DMS114 treated with DMSO at 0.1 percent for 48 hours (cell line): ENCODE data around the gene PLPPR5.
"Not testable (repeated sequence)": the region's sequence is repeated elsewhere in the genome, so short reads cannot be mapped to it uniquely, and the experiment has no call there.

Source experiments
- DNase-seq: peaks from one replicate; lab custom pipeline; 2025; ENCODE audit not compliant: unreplicated experiment; lab: John Stamatoyannopoulos, UW

Gene PLPPR5

DNA sequence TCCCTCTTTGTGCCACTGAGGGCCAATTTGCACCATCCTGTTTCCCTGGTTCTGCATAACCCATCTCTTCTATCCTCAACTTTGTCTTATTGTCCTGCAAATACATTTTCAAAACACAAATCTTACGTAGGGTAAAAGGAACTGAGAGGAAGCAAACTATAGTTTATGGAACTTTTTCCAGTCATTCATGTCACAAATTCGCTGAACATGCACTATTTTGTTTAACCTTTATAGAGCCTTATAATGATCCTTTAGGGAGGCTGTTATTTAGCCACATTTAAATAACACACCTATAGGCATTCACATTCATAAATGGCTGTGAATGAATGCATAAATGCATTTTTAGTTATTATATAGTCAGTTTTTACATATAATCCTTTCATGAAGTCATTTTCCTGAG is 85.0 kb downstream of the PLPPR5 start:
- no peak for DNase-seq

DNA sequence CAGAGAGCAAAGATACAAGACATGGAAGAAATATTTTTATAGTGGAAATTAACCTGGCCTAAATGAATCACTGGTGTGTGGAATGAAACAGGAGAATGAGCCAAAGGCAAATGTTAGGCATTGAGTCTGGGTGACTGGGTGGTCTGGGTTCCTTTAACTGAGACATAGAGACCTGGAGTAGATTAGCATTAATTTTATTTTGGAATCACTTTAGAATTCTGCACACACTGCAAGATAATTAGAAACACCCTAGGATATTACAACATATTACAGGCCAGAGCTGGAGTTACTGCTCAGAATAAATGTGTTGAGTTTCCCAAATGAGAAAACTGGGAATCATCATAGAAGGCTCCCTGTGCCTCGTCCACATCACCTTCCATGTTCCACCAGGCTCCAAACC is 85.5 kb downstream of the PLPPR5 start:
- DNase-seq: no peak

DNA sequence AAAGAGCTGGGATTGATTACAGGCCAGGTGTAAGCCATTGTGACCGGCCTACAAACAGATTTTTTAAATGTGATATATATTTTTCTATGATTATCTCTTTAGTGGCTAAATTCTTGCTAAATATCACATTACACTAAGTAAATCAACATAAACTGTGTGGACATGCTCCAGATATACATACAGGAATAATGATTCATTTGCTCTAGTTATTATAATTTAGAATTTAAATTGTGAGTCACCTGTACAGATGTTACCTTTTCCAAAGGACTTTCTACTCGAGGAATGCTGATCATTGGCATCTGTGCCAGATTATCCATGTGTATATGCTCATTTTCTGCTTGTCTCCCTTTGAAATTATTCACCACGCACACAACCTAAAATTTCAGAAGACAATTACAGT is 90.1 kb downstream of the PLPPR5 start:
- no peak for DNase-seq

DNA sequence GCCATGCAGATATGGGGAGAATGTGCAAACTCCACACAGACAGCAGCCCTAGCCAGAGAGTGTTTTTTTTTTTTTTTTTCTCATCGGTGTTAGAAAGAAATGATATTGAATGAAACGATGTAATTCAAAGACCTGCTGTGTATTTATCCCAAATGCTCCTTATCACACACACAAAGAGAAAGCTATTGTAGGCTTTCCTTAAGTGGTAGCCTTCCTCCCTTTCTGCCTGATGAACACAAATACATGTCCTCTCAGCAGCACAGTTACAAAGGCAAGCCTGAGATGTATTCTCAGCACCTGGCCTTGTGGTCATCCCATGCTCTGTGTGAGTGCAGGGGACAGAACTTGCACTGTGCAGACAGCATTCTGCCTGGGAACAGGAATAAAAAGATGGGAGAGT is 93.8 kb downstream of the PLPPR5 start:
- DNase-seq: no peak

DNA sequence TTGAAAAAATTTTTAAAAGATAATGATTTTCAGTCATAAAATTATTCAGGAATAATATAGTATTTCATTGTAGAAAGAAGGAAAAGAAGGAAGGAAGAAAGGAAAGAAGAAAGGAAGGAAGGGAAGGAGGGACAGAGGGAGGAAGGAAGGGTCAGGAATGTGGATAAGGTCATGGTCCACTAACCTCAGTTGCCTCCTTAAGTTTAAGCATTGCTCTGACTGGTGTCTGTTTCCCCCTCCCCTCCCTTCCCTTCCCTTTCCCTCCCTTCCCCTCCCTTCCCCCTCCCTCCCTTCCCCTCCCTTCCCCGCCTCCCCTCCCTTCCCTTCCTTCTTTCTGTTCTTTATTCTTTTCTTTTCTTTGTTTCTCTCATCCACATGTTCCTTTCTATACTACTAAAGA is 95.7 kb downstream of the PLPPR5 start:
- no peak for DNase-seq

DNA sequence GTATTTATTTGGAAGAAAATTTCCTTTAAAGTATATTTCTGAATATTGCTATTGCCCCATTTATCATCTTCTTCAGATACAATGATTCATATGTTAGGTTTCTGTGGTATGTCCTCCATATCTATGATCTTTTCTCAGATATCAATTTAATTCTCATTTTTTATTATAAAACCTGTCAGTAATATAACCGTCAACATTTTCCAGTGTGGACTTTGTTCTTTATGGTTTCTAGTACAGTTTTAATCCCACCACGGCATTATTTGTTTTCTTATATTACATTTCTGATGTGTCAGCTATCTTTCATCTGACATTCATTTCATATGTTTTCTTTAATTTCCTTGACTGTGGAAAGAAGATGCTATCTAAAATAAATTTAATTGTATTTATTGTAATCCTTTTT is 97.9 kb downstream of the PLPPR5 start:
- no peak for DNase-seq

DNA sequence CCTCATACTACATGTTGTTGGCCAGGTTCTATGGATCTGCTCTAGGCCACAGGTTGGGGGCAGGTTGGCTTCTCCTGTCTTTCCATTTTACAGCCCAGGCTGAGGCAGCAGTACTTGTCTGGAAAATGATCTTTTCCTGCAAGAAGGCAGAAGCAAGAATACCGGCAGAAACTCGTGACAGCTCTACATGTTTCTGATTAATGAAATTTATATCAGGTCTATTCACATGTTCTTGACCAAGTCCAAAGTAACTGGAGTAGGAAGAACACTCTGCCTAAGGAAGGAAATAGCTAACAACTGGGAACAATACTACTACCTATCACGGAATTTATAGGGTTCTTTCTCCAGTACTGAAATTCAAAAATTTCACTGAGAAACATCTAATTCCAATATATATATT is 98.3 kb downstream of the PLPPR5 start:
- DNase-seq: no peak

DNA sequence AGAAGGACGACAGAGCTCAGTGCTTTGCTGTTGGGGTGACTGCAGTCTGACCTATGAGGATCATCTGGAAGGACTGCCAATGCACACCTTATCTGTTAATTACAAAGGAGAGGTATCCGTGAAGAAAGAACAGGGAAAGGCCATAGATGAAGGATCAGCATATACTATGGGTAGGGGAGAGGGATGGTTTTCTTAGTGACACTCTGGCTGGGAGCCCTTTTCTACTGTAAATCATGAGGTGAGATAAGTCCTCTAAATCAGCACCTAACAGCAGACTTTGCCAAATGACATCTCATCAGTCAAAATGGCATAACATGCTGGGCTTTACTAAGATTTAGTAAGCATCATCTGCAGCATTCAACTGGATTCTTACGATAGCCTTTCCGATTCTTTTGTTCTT is 100.0 kb downstream of the PLPPR5 start:
- no peak for DNase-seq

DNA sequence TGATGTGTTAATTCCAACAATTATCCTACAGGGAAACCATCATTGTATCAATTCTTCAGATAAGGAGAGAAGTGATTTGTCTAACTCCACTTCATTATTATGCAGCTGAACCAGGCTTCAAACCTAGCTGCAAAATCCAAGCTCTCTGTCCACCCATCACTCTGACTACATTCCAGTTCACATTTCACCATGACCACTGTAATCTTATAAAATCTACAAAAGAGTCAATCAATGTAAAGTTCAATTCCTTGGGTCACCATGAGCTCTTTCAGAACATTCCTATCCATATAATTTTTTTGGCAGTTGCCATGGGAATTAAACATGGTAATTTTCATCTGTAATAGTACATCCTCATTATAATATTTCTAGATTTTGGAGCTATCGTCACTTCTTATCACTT is 100.9 kb downstream of the PLPPR5 start:
- DNase-seq: no peak

DNA sequence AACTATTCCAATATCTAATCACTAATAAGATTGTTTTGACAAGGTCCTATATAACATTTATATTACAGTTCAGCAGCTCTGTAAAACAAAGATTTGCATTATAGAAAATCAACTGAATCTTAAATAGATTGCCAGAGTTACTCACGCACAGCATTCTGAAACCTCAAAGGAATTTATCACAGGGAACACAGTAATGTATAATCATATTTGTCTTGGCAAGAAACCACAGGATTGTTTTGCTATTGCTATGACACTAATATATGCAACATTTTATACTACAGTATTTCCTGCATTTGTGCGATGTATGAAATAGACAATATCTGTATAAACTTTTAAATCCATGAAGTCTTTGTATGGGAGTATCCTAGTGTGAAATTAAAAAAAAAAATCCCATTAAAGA is 101.4 kb downstream of the PLPPR5 start:
- DNase-seq: no peak

DNA sequence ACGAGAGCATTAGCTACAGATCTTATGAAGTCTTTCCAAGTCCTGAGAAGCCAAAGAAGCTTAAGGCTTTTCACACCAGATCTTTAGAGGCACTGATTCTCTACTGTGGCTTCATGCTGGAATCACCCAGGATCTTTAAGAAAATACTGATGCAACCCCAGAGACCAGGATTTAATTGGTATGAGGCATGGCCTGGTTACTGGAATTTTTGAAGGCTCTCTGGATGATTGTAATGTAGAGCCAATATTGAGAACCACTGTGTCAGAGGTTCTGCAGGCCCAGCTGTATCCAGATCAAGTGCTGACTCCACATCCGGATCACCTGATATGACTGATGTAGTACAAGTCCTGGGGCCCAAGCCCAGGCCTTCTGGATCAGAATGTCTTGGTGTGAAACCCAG is 105.7 kb downstream of the PLPPR5 start:
- DNase-seq: no peak

DNA sequence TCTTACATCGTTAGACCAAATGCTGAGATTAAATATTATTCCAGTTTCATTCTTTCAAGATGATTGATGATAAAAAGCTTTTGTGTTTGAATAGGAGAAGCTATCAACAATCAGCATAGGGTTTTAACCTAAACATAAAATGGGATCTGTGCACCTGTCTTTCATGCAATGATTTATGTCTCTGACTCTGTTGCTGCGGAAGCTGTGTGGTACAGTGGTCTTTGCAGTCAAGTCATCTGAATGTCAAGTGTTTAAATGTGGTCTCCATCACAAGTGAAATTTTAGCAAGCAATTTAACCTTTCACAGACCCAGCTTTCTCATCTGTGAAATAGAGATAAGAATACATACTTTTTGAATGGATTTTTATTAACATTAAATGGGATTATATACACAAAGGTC is 107.2 kb downstream of the PLPPR5 start:
- DNase-seq: no peak

DNA sequence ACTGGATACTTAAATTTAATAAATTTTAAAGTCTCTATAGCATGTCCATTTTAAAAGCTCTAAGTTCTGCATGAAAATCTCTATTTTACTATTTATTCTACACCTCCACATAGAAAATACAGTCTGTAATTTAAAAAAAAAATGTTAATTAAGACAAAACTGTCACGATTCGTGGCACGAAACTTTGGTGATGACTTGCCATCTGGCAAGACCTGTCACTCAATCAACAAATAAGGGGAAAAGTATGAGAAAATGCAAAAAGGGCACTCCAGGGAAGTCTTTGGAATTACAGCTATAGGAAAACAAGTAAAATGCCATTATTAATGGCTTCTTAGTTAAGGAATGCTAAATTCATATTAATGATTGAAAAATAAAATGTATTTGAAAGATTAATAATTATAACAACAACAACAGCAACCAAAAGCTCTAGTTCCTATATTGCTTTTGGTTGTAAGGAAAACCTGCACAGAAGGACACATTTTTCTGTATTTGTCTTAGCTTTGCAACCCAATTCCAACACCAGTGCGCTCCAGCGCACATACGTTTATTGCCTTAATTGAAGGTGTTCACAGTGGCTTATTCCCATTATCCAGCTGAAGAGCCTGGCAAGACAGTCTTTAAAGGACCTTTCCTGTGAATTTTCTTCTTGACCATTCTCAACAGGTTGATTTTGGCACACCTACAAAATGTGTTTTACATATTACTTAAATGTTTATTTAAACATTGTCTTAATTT is 107.8 kb downstream of the PLPPR5 start:
- DNase-seq: no peak

DNA sequence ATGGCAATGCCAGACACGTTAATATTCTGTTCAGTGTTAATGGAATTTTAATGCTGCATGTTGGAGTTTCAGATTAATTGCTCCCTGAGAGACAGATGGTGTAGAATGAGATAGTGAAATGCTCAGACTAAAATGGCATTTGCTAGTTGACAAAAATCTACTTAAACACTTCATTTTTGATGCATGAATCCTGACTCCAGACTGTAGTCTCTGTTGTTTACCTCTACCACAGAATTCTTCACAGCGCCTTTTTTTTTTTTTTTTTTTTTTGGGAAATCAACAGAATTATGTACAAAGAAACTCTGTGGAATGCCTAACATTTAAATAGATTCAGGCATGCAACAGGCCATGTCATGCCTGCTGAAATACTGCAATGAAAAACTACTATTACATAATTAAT is 111.3 kb downstream of the PLPPR5 start:
- DNase-seq: no peak

DNA sequence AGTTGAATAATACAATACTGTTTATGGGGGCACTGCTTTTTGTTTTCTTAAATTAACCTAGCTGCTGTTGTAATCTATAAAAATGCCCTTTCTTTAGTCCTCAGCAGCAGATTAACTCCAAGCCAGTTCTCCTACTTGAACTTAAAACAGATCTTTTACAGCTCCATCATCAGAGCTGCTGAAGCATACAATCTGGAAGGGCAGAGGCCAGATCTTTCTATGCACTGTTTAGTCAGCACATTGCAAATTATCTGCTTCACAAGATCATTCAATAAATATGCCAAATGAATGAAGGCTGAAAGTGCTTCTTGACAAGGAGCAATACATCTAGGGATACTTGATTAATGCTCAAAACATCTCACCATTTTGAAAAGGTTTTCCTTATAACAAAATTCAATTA is 115.8 kb downstream of the PLPPR5 start:
- no peak for DNase-seq

DNA sequence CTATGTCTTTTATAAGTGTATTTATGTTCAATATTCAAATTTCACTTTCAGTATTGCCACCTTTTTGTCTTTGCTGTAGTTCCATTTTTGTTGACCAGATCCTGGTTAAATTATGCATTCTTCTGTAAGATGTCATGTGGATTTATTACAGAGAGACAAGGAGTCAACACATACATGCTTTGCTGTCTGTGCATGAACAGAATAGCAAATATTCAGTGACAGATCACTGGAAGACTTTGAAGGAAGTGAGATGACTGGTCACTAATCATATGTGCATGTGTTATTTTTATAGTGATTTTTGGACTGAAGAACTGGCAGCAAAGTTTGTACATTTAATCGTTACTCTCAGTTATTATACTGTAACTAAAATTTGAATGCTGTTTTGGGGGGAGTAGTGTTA is 117.2 kb downstream of the PLPPR5 start:
- no peak for DNase-seq

DNA sequence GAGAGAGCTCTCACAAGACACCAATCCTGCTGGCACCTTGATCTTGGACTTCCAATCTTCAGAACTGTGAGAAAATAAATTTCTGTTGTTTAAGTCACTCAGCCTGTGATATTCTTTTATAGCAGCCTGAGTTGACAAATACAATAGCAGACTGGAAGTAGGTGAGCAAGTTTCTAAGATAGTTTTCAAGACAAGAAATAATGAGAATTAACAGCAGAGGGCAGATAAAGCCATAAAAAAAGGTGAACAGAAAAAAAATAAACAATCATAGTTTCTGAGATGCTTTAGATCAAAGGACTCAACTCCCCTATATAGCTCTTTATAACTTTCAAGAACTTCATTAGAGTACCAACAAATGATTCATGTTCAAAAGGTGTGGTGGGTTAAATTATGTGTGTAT is 119.8 kb downstream of the PLPPR5 start:
- DNase-seq: no peak

DNA sequence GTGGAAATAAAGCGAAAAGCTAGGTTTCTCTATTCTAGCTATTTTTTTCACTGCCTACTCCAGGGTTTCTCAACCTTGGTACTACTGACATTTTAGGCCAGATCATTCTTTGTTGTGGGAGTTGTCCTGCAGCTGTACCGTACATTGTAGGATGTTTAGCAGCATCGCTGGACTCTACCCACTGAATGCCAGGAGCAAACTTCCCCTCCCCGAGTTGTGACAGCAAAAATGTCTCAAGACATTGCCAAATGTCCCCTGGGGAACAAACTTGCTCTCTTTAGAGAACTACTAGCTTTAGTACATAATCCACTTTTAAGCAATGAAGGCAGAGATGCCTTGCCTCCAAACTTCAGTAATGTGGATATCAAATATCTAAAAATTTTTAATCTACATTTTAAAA is 122.8 kb downstream of the PLPPR5 start:
- DNase-seq: no peak

DNA sequence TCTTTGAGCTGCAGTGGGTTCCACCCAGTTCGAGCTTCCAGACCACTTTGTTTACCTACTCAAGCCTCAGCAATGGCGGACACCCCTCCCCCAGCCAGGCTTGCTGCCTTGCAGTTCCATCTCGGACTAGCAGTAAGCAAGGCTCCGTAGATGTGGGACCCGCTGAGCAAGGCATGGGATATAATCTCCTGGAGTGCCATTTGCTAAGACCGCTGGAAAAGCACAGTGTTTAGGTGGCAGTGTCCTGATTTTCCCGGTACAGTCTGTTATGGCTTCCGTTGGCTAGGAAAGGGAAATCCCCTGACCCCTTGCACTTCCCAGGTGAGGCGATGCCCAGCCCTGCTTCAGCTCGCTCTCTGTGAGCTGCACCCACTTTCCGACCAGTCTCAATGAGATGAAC is 123.4 kb downstream of the PLPPR5 start:
- not testable (repeated sequence) for DNase-seq

DNA sequence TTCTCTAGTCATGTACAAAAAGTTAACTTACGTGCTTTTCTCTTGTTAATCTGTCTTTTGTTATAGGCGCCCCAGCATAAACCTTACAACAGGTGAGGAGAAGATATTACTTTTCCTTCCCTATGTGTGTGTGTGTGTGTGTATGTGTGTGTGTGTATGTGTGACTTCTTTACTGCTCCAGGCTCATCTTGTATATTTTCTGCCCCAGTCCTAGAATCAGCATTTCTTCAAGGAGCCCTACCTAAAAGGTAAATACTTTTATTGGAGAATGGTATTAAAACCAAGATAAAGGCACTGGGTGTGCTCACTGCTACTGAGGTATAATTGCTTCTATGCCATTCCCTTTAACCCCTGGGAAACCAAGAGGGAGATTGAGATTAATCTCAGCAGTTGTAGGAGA is 129.8 kb downstream of the PLPPR5 start:
- DNase-seq: no peak

DNA sequence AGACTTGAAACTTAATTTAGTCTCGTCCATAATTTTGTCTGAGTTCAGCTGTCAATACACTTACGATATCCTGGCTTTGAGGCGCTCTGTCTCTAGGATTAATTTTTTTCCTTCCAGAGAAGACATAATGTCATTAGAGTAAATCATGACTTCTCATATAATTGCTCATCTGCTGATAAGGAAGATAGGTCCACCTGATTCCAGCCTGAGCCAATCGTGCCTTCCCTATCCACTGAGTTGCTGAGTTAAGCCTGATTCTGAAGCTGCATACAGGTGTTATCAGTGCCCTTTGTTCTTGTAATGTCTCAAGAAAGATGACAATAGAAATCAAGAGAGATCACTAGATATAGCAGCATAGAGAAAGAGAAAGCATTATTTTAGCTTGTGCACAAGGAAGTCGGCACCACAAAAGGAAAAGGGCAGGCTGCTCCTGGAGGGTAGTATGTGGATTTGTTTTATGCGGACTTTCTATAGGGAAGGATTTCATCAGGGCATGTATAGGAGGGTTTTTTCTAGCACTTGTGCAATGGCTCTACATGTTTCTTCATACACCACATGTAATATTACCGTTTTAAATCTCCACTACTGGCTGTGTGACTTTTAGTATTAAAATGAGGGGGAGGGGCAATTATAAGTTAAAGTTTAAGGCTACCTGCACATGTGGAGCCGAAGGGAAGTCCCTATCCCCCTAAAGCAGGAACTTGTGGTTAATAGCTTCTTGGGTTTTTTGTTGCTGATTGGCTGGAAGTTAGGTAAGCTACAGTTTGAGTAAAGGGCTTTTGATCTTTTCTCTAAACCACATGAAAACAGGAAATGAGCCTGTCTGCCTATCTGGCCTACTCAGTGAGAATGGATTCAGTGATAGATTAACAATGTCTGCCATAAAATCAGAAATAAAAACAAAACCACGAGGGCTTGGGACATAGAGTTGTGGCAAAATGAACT is 133.4 kb downstream of the PLPPR5 start:
- no peak for DNase-seq

DNA sequence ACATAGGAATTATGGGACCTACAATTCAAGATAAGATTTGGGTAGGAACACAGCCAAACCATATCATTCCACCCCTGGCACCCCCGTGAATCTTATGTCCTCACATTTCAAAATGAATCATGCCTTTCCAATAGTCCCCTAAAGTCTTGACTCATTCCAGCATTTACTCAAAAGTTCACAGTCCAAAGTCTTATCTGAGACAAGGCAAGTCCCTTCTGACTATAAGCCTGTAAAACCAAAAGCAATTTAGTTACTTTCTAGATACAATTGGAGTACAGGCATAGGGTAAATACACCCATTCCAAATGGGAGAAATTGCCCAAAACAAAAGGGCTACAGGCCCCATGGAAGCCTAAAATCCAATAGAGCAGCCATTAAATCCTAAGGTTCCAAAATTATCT is 138.9 kb downstream of the PLPPR5 start:
- DNase-seq: no peak
